ENCODE measurements around the gene OSTF1.

DNA sequence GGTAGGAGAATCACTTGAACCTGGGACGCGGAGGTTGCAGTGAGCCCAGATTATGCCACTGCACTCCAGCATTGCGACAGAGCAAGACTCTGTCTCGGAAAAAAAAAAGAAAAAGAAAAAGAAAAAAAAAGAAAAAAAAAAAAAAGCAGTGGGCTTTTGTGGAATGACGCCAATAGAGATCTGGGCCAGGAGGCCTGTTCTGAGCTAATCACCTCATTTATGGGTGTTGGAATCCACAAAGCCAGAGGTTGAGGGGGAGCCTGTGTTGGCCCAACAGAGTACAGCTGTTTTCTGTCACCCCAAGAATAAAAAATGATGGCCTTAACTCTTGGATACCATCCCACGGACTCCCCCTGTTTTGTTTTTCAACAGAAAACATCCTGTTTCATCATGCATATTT, 18.5 kb downstream of the OSTF1 start:
- TF ChIP-seq EZH2 (IDR thresholded peaks at IDR 0.05; ENCODE audit: borderline replicate concordance, low read length): no peak
- TF ChIP-seq, protein P1, sequence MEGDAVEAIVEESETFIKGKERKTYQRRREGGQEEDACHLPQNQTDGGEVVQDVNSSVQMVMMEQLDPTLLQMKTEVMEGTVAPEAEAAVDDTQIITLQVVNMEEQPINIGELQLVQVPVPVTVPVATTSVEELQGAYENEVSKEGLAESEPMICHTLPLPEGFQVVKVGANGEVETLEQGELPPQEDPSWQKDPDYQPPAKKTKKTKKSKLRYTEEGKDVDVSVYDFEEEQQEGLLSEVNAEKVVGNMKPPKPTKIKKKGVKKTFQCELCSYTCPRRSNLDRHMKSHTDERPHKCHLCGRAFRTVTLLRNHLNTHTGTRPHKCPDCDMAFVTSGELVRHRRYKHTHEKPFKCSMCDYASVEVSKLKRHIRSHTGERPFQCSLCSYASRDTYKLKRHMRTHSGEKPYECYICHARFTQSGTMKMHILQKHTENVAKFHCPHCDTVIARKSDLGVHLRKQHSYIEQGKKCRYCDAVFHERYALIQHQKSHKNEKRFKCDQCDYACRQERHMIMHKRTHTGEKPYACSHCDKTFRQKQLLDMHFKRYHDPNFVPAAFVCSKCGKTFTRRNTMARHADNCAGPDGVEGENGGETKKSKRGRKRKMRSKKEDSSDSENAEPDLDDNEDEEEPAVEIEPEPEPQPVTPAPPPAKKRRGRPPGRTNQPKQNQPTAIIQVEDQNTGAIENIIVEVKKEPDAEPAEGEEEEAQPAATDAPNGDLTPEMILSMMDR (conservative IDR thresholded peaks at IDR 0.05 in 1 of 2, IDR thresholded peaks at IDR 0.05 in 1 of 2; ENCODE audit: extremely low read depth in 1 of 2, insufficient read depth in 1 of 2, low read depth in 1 of 2, low read length in 2 of 2): no peak

Measured in mammary epithelial cell (primary cell).